ENCODE results near the gene CTNND2. TPM values are rescaled to one million over a fixed set of nuclear protein-coding genes. Genes with fewer than 3 reads are reported as not detected.

Gene CTNND2, protein sequence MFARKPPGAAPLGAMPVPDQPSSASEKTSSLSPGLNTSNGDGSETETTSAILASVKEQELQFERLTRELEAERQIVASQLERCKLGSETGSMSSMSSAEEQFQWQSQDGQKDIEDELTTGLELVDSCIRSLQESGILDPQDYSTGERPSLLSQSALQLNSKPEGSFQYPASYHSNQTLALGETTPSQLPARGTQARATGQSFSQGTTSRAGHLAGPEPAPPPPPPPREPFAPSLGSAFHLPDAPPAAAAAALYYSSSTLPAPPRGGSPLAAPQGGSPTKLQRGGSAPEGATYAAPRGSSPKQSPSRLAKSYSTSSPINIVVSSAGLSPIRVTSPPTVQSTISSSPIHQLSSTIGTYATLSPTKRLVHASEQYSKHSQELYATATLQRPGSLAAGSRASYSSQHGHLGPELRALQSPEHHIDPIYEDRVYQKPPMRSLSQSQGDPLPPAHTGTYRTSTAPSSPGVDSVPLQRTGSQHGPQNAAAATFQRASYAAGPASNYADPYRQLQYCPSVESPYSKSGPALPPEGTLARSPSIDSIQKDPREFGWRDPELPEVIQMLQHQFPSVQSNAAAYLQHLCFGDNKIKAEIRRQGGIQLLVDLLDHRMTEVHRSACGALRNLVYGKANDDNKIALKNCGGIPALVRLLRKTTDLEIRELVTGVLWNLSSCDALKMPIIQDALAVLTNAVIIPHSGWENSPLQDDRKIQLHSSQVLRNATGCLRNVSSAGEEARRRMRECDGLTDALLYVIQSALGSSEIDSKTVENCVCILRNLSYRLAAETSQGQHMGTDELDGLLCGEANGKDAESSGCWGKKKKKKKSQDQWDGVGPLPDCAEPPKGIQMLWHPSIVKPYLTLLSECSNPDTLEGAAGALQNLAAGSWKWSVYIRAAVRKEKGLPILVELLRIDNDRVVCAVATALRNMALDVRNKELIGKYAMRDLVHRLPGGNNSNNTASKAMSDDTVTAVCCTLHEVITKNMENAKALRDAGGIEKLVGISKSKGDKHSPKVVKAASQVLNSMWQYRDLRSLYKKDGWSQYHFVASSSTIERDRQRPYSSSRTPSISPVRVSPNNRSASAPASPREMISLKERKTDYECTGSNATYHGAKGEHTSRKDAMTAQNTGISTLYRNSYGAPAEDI (N-terminal part only)
- not detected in 5 replicates for total RNA-seq (2022; extraction: Qiagen RNA extraction; ENCODE audit: low read depth)

DNA sequence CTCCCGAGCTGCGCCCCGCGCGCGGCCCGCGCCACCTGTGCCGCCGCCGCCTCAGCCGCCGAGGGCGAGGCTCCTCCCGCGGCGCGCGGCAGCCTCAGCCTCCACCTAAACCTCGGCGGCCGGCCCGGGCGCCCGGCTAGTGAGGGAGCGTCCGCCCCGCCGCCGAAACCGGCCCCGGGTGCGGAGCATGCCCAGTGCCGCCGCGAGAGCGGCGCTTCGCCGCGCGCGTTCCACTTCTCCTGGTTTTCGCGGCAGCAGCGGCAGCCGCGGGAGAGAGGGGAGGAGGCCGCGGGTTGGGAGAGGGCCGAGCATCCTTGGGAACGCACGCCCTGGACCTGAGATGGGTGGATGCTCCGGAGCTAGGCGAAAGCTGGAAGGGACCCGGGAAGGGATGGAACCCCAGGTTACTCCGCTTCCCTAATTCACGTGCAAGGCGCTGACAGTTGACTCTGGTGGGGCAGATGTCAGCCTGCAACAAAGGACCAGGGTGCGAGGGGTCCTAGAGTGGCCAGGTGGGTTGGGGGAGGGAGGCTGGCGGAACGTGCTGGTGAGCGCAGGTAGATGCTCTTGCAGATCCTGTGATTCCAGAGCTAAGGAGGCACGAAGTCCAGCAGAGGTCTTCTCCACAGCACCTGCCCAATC, at the start of gene CTNND2:
TSS of gene CTNND2 (minus strand) at position 182 of the 642 bp plus-strand sequence. CDS start 593 bp downstream, outside the sequence.

Measured in A549 treated with RU486 at 1 μM for 4 hours (cell line).